ENCODE measurements around the gene IBTK.

Gene IBTK

DNA sequence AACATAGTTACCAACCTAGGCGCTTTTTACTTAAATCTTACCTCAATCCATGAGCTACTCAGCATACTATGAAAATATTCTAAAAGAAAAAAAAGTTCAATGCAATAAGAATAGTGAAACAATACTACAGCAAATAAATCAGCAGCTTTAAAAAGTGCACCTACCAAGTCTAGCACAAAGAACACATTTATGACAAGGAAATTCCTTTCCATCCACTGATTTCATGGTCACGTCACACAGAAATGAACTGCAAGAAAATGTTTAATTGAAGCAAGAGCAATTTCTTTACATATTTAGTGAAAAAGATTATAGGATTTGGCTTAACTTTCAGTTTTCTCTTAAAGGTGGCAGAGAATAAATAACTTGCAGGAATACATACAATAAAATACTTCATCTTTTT lies 36.2 kb downstream of the IBTK start:
- no peak overlapping the region for H3K4me3 ChIP-seq (IDR thresholded peaks at IDR 0.05; ENCODE audit: insufficient read depth, low read depth, low read length)
- no peak overlapping the region for H3K4me2 ChIP-seq
- no peaks in the 10 kb centered on the region for H3K27me3 ChIP-seq (ENCODE audit: insufficient read depth, low read depth)
- no peaks in the 10 kb centered on the region for H3K4me1 ChIP-seq (ENCODE audit: low read depth, poor library complexity, severe bottlenecking)
- H3K27ac ChIP-seq: no peak overlapping the region
- H3K9ac ChIP-seq: no peak overlapping the region
- H3K79me2 ChIP-seq (ENCODE audit: insufficient read depth, low read depth): no peaks in the 10 kb centered on the region
- no peaks in the 10 kb centered on the region for H3K36me3 ChIP-seq (ENCODE audit: insufficient read depth)
- no peaks in the 10 kb centered on the region for H4K20me1 ChIP-seq (ENCODE audit: insufficient read depth)
- TF ChIP-seq CTCF (conservative IDR thresholded peaks at IDR 0.05; ENCODE audit: low read depth, low read length): no peak
- no peak overlapping the region for H2AFZ ChIP-seq (ENCODE audit: low read depth)

GRCh38 chr6:82208913-82209312 lies 38.6 kb downstream of the IBTK start:
- TF ChIP-seq CTCF (conservative IDR thresholded peaks at IDR 0.05; ENCODE audit: low read depth, low read length): no peak
- H3K4me2 ChIP-seq: no peak overlapping the region
- H3K36me3 ChIP-seq (ENCODE audit: insufficient read depth): no peaks in the 10 kb centered on the region

DNA sequence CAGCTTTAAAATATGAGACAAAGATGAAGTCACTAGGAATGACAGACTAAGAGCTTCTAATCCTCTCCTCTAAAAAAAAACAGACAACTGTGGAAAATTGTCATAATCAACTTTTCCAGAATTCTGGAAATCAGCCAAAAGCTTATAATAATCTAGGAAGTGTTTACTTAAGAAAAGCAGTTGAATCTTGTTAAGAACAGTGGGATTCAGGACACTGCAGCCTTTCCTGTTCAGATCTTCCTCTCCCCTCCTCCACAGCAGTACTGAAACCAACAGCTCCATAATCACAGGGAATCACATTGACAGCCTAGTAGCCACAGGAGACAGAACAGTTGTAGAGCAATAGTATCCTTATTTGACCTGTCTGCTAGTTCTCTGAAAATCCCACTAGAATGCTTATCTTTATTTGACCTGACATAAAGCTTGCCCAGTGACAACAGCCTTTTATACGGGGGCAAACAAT lies 41.6 kb downstream of the IBTK start:
- H2AFZ ChIP-seq (ENCODE audit: low read depth): no peak overlapping the region
- TF ChIP-seq CTCF (conservative IDR thresholded peaks at IDR 0.05; ENCODE audit: low read depth, low read length): no peak
- H4K20me1 ChIP-seq (ENCODE audit: insufficient read depth): no peaks in the 10 kb centered on the region
- H3K4me2 ChIP-seq: no peak overlapping the region
- H3K4me1 ChIP-seq (ENCODE audit: low read depth, poor library complexity, severe bottlenecking): no peaks in the 10 kb centered on the region
- H3K9ac ChIP-seq: no peak overlapping the region
- no peak overlapping the region for H3K27ac ChIP-seq
- no peaks in the 10 kb centered on the region for H3K27me3 ChIP-seq (ENCODE audit: insufficient read depth, low read depth)
- no peaks in the 10 kb centered on the region for H3K79me2 ChIP-seq (ENCODE audit: insufficient read depth, low read depth)
- H3K36me3 ChIP-seq (ENCODE audit: insufficient read depth): no peaks in the 10 kb centered on the region
- no peak overlapping the region for H3K4me3 ChIP-seq (IDR thresholded peaks at IDR 0.05; ENCODE audit: insufficient read depth, low read depth, low read length)

More at GRCh38 chr6:82208913-82209312, 38.6 kb downstream of the IBTK start:
- H2AFZ ChIP-seq (ENCODE audit: low read depth): no peak overlapping the region
- no peaks in the 10 kb centered on the region for H3K4me1 ChIP-seq (ENCODE audit: low read depth, poor library complexity, severe bottlenecking)
- H3K27ac ChIP-seq: no peak overlapping the region
- H3K27me3 ChIP-seq (ENCODE audit: insufficient read depth, low read depth): no peaks in the 10 kb centered on the region
- H3K4me3 ChIP-seq (IDR thresholded peaks at IDR 0.05; ENCODE audit: insufficient read depth, low read depth, low read length): no peak overlapping the region
- H4K20me1 ChIP-seq (ENCODE audit: insufficient read depth): no peaks in the 10 kb centered on the region
- no peak overlapping the region for H3K9ac ChIP-seq
- H3K79me2 ChIP-seq (ENCODE audit: insufficient read depth, low read depth): no peaks in the 10 kb centered on the region

- H3K4me2 ChIP-seq: no peak overlapping the region
- H3K4me3 ChIP-seq (IDR thresholded peaks at IDR 0.05; ENCODE audit: insufficient read depth, low read depth, low read length): no peak overlapping the region
- H3K36me3 ChIP-seq (ENCODE audit: insufficient read depth): no peaks in the 10 kb centered on the region
- H3K27ac ChIP-seq: no peak overlapping the region
- no peaks in the 10 kb centered on the region for H3K79me2 ChIP-seq (ENCODE audit: insufficient read depth, low read depth)
- H3K9ac ChIP-seq: no peak overlapping the region
- H3K27me3 ChIP-seq (ENCODE audit: insufficient read depth, low read depth): no peaks in the 10 kb centered on the region
- no peaks in the 10 kb centered on the region for H3K4me1 ChIP-seq (ENCODE audit: low read depth, poor library complexity, severe bottlenecking)
- H4K20me1 ChIP-seq (ENCODE audit: insufficient read depth): no peaks in the 10 kb centered on the region
- no peak overlapping the region for H2AFZ ChIP-seq (ENCODE audit: low read depth)
- TF ChIP-seq CTCF (conservative IDR thresholded peaks at IDR 0.05; ENCODE audit: low read depth, low read length): no peak
Observed at GRCh38 chr6:82204020-82204419, 43.5 kb downstream of the IBTK start.

Data from KMS-11 (cell line).